CD4-positive, alpha-beta T cell treated with Interleukin-4 for 1 hour (primary cell): ENCODE results near the gene KRTAP24-1.

Experiments
- DNase-seq, 2 donors: peaks; one replicate each; pipeline ENCODE4 v3.0.0-alpha.2; 2020 to 2022

The KRTAP24-1 gene

GRCh38 chr21:30234050-30234449 is 48.7 kb downstream of the KRTAP24-1 start:
- DNase-seq: no peak

GRCh38 chr21:30233228-30234020 is 49.3 kb downstream of the KRTAP24-1 start:
- no peak for DNase-seq

- no peak for DNase-seq
These were observed 50.7 kb downstream of the KRTAP24-1 start for GRCh38 chr21:30232011-30232410.
